Endodermal cell (in vitro differentiated cells): ENCODE measurements around the gene BCCIP. TPM values are rescaled to one million over a fixed set of nuclear protein-coding genes. Genes with fewer than 3 reads are reported as not detected.

Experiments
- DNase-seq: peaks from one replicate; pipeline ENCODE4 v3.0.0-alpha.2; 2017
- H3K27ac ChIP-seq: 2 replicates; pipeline ENCODE4 v1.5.1; 2013; ENCODE audit warnings: mild to moderate bottlenecking, low read depth, low read length, moderate library complexity
- H3K27me3 ChIP-seq: 2 replicates; pipeline ENCODE4 v1.6.1; 2013; ENCODE audit warnings: mild to moderate bottlenecking, low read length, moderate library complexity; ENCODE audit not compliant: insufficient read depth, control insufficient read depth, poor library complexity, severe bottlenecking
- H3K36me3 ChIP-seq: 2 replicates; pipeline ENCODE4 v1.7.0; 2013; ENCODE audit warnings: mild to moderate bottlenecking, low read length, moderate library complexity; ENCODE audit not compliant: control insufficient read depth, insufficient read depth
- H3K4me1 ChIP-seq: one replicate; pipeline ENCODE4 v1.7.0; 2013; ENCODE audit warnings: low read length; ENCODE audit not compliant: control insufficient read depth, insufficient read depth
- H3K4me3 ChIP-seq: 2 replicates; pipeline ENCODE4 v1.5.1; 2013; ENCODE audit warnings: mild to moderate bottlenecking, low read length, moderate library complexity
- H3K9ac ChIP-seq: 2 replicates; pipeline ENCODE4 v1.6.1; 2013; ENCODE audit warnings: mild to moderate bottlenecking, low read length, moderate library complexity; ENCODE audit not compliant: poor library complexity, severe bottlenecking; ENCODE audit errors: extremely low read depth
- H3K9me3 ChIP-seq: 2 replicates; pipeline ENCODE4 v1.6.1; 2013; ENCODE audit warnings: mild to moderate bottlenecking, low read length, moderate library complexity; ENCODE audit not compliant: control insufficient read depth
- H3K27ac Mint-ChIP-seq: 2 replicates; pipeline ENCODE4 v1.8.0; 2020; ENCODE audit warnings: mixed read lengths
- H3K27me3 Mint-ChIP-seq: 2 replicates; pipeline ENCODE4 v1.8.0; 2021; ENCODE audit warnings: mild to moderate bottlenecking, mixed read lengths; ENCODE audit not compliant: insufficient read depth
- H3K36me3 Mint-ChIP-seq: 2 replicates; pipeline ENCODE4 v1.8.0; 2020; ENCODE audit warnings: low read depth, mixed read lengths
- H3K4me1 Mint-ChIP-seq: 2 replicates; pipeline ENCODE4 v1.8.0; 2020; ENCODE audit warnings: mixed read lengths
- H3K4me3 Mint-ChIP-seq: 2 replicates; pipeline ENCODE4 v1.8.0; 2020; ENCODE audit warnings: mild to moderate bottlenecking, moderate library complexity, mixed read lengths
- H3K9me3 Mint-ChIP-seq: 2 replicates; pipeline ENCODE4 v1.8.0; 2020; ENCODE audit warnings: mild to moderate bottlenecking, mixed read lengths
- WGBS, 2 experiments: methylation state at CpG; one replicate each; pipeline versions ENCODE4 v1.1.5 to v1.1.7; 2013; ENCODE audit warnings: missing lambda C conversion rate in 2 of 2, mixed read lengths in 1 of 2; ENCODE audit not compliant: insufficient coverage in 1 of 2, insufficient read length in 1 of 2; 5-methylcytosine and 5-hydroxymethylcytosine counted together
- total RNA-seq, 2 donors: library from RNA; stranded (reverse); fragmentation: NEBNext Ultra II Directional in 1 of 2; extraction: Animal tissue kit (Norgen Biotek cat#: 25700) in 1 of 2; gene quantifications; 2 replicates in 1 of 2; 3 replicates in 1 of 2; pipeline ENCODE4 v1.2.1, GENCODE V29; 2021
- TF ChIP-seq, protein P1 (sequence below): fragments of 200-600 bp; sonication (generic); conservative IDR thresholded peaks from 2 replicates; pipeline ENCODE4 v1.5.0; 2021; ENCODE audit warnings: antibody characterized with exemption, mild to moderate bottlenecking

Gene BCCIP
- total RNA-seq, 2 donors from 2014 or later = 84.4 to 93.8 TPM

DNA sequence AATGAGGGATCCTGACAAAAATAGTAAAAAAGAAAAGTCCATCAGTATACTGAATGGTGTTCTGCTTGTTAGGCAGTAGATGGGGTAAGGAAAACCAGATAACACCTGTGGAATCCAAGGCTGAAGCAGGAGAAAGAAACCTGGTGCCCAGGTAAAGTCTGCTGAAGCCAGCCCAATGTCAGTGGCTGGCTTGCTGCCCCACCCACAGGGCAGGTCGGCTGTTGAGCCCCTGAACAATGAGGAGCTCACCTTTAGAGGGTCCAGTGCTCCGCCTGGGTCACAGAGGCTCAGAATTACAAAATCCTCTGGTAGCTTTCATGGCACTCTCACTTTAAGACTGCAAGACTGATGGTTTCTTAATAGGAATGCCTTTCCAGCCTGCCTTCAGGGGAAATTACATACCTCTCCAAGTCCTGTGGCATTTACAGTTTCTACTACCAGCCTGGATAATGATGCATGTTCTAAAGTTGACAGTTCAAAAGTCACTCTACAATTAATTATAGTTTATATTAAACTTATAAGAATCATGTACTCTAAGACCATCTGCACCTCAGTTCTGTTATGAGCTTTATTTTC lies 33.9 kb downstream of the BCCIP start:
- Histone ChIP-seq H3K9me3 (no peaks in the 10 kb centered on the region), H3K4me3 (no peak overlapping the region), H3K27ac (no peak overlapping the region), H3K36me3 (peaks cover 42% of the 10 kb centered on the region), H3K27me3 (no peaks in the 10 kb centered on the region), H3K4me1 (no peaks in the 10 kb centered on the region), H3K9ac (no peak overlapping the region)
- no peak for DNase-seq
- H3K36me3 Mint-ChIP-seq = peaks cover 23% of the 10 kb centered on the region
- H3K4me1 Mint-ChIP-seq = peaks cover 10% of the 10 kb centered on the region
- 92 to 100% methylated on average over 2 of the region's 2 CpGs for WGBS, 2 experiments
- H3K9me3 Mint-ChIP-seq = no peaks in the 10 kb centered on the region
- no peaks in the 10 kb centered on the region for H3K27me3 Mint-ChIP-seq
- H3K4me3 Mint-ChIP-seq = no peak overlapping the region
- TF ChIP-seq, protein P1, sequence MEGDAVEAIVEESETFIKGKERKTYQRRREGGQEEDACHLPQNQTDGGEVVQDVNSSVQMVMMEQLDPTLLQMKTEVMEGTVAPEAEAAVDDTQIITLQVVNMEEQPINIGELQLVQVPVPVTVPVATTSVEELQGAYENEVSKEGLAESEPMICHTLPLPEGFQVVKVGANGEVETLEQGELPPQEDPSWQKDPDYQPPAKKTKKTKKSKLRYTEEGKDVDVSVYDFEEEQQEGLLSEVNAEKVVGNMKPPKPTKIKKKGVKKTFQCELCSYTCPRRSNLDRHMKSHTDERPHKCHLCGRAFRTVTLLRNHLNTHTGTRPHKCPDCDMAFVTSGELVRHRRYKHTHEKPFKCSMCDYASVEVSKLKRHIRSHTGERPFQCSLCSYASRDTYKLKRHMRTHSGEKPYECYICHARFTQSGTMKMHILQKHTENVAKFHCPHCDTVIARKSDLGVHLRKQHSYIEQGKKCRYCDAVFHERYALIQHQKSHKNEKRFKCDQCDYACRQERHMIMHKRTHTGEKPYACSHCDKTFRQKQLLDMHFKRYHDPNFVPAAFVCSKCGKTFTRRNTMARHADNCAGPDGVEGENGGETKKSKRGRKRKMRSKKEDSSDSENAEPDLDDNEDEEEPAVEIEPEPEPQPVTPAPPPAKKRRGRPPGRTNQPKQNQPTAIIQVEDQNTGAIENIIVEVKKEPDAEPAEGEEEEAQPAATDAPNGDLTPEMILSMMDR = no peak
- no peak overlapping the region for H3K27ac Mint-ChIP-seq

DNA sequence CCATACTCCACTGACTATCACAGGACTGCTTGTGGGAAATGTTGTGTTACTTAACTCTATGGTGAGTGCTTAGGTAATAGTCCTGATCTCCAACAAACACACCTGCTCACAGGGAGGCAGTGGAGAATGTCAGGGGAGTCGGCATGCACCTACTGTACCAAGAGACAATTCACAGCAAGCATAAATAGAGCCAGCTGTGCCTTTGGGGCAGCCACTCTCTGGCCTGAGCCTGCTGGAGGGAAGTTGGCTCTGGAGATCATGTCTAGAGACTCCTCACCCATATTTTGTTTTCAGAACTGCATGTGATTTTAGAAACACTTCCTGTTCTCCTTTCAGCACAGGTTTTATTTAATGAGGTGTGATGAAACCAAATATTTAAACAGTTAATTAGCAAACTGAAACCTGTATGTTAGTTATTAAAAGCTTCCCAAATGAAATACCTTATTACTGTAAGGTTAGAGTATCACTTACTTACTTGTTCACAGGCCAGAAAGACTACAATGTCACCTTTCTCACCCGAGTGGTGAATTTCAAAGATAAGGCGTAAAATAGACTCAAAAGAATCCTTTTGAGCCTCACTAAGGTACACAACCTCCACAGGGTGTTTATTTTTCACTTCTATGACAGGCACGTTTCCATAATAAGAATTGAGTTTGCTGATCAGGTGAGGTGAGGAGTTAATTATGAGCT lies 35.9 kb downstream of the BCCIP start:
- Mint-ChIP-seq H3K4me1 (peaks cover 10% of the 10 kb centered on the region), H3K36me3 (peaks cover 14% of the 10 kb centered on the region), H3K27me3 (no peaks in the 10 kb centered on the region), H3K9me3 (no peaks in the 10 kb centered on the region), H3K27ac (no peak overlapping the region), H3K4me3 (no peak overlapping the region)
- H3K9ac ChIP-seq = no peak overlapping the region
- H3K4me3 ChIP-seq = no peak overlapping the region
- no peaks in the 10 kb centered on the region for H3K4me1 ChIP-seq
- no peak overlapping the region for H3K27ac ChIP-seq
- H3K9me3 ChIP-seq = no peaks in the 10 kb centered on the region
- no peak for DNase-seq
- H3K36me3 ChIP-seq = peaks cover 25% of the 10 kb centered on the region
- H3K27me3 ChIP-seq = no peaks in the 10 kb centered on the region
- TF ChIP-seq, protein P1 = no peak
- WGBS, 2 experiments = 80 to 92% methylated on average over 2 to 4 of the region's 4 CpGs

DNA sequence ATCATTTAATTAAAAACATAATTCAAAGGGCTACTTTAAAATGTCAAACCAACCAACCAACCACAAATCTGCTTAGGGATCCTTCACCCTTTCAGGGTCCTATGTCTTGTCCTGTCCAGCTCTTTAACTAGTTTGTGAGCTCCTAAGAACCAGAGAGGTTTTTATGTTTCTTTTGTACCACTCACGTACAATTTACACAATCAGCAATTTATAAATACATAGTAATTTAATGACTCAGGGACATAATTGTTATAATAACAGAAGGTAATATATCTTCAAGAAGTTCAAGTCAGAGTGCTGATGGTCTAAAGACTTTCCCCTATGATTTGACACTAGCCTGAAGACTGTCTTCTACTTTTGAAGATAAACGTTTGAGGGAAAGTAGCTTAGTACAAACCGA lies 41.8 kb downstream of the BCCIP start:
- no peak overlapping the region for H3K27ac Mint-ChIP-seq
- H3K4me1 Mint-ChIP-seq = peaks cover 1% of the 10 kb centered on the region
- 89 to 90% methylated on average over 2 of the region's 3 CpGs for WGBS, 2 experiments
- no peak for DNase-seq
- H3K4me3 Mint-ChIP-seq = no peak overlapping the region
- Histone ChIP-seq H3K27ac (no peak overlapping the region), H3K9ac (no peak overlapping the region), H3K9me3 (no peaks in the 10 kb centered on the region), H3K27me3 (no peaks in the 10 kb centered on the region), H3K4me3 (no peak overlapping the region), H3K4me1 (no peaks in the 10 kb centered on the region), H3K36me3 (peaks cover 20% of the 10 kb centered on the region)
- no peaks in the 10 kb centered on the region for H3K27me3 Mint-ChIP-seq
- H3K36me3 Mint-ChIP-seq = peaks cover 25% of the 10 kb centered on the region
- no peaks in the 10 kb centered on the region for H3K9me3 Mint-ChIP-seq
- TF ChIP-seq, protein P1 = no peak
